Measurements from ENCODE around the gene TMEM218.

The TMEM218 gene

GRCh38 chr11:125083312-125084056 lies 27.9 kb downstream of the TMEM218 start:
- H3K27ac ChIP-seq (ENCODE audit: low read length), result no peak overlapping the region
- no peaks in the 10 kb centered on the region for H3K36me3 ChIP-seq (ENCODE audit: control insufficient read depth, insufficient read depth, low read length)
- no peaks in the 10 kb centered on the region for H3K4me1 ChIP-seq (ENCODE audit: control insufficient read depth, insufficient read depth, low read length)

DNA sequence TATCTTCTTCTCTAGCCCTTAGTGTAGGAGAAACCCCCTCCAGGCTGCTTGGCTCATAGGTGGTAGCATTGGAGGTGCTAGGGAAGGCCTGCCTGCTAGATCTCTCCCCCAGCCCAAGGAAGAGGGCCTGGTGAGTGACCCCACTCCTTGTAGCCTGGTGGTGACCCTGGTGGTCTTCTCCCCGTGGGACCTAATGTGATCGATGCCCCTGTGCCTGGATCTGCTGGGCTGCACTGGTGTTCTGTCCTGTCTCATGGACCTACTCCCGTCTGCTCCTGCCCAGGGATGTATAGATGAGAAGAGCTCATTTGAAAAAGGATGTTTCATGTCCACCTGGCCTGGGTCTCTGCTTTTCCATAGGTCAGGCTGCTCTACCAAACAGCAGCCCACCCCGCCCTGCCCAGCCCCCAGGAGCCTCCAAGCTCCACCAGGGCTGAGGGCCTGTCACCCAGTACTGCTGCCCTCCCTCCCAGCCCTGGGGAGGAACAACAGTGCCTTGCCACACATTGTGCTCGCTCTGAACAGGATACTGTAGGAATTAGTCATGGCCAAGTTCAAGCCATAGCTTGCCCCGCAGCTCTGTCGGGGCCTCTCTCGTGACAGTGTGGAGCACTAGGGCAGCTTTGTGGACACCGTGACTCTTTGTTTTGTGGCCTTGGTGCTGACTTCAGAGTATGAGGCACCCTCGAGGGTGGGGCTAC lies 28.7 kb downstream of the TMEM218 start:
- DNase-seq (ENCODE audit: low read depth, low spot score), result no peak
- Histone ChIP-seq H3K4me1 (ENCODE audit: control insufficient read depth, insufficient read depth, low read length) (no peaks in the 10 kb centered on the region), H3K4me3 (ENCODE audit: low read length) (no peak overlapping the region), H3K36me3 (ENCODE audit: control insufficient read depth, insufficient read depth, low read length) (no peaks in the 10 kb centered on the region), H3K27ac (ENCODE audit: low read length) (no peak overlapping the region), H3K9me3 (ENCODE audit: control insufficient read depth, insufficient read depth, low read length) (no peaks in the 10 kb centered on the region), H3K27me3 (ENCODE audit: control insufficient read depth, insufficient read depth, low read length) (no peaks in the 10 kb centered on the region)
- no CpG with 5 or more reads among the region's 10 CpGs for WGBS (ENCODE audit: insufficient coverage, insufficient read length)

More at GRCh38 chr11:125083312-125084056, 27.9 kb downstream of the TMEM218 start:
- Histone ChIP-seq H3K9me3 (ENCODE audit: control insufficient read depth, insufficient read depth, low read length) (no peaks in the 10 kb centered on the region), H3K4me3 (ENCODE audit: low read length) (no peak overlapping the region), H3K27me3 (ENCODE audit: control insufficient read depth, insufficient read depth, low read length) (no peaks in the 10 kb centered on the region)
- no peak for DNase-seq (ENCODE audit: low read depth, low spot score)
- WGBS (ENCODE audit: insufficient coverage, insufficient read length), result no CpG with 5 or more reads among the region's 11 CpGs

DNA sequence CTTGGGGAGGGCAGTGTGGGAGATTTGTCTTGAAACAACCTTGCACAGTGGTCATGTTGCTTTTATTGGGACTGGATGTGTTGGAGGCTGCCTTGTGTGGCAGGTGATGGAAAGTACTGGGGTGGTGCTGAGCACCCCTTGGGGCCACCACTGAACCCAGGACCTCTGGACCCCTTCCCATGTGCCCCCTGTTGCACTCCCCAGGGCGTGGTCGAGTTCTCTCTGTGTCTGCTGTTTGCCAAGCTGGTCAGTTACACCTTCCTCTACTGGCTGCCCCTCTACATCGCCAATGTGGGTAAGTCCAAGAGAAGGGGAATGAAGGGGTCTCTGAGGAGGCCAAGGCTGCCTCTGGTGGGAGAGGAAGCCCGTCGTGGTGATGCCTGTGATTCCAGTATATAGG lies 29.4 kb downstream of the TMEM218 start:
- no peak overlapping the region for H3K27ac ChIP-seq (ENCODE audit: low read length)
- no peaks in the 10 kb centered on the region for H3K27me3 ChIP-seq (ENCODE audit: control insufficient read depth, insufficient read depth, low read length)
- no peaks in the 10 kb centered on the region for H3K4me1 ChIP-seq (ENCODE audit: control insufficient read depth, insufficient read depth, low read length)
- DNase-seq (ENCODE audit: low read depth, low spot score), result no peak
- H3K9me3 ChIP-seq (ENCODE audit: control insufficient read depth, insufficient read depth, low read length), result no peaks in the 10 kb centered on the region
- WGBS (ENCODE audit: insufficient coverage, insufficient read length), result no CpG with 5 or more reads among the region's 5 CpGs
- H3K36me3 ChIP-seq (ENCODE audit: control insufficient read depth, insufficient read depth, low read length), result no peaks in the 10 kb centered on the region
- no peak overlapping the region for H3K4me3 ChIP-seq (ENCODE audit: low read length)

- Histone ChIP-seq H3K4me3 (ENCODE audit: low read length) (no peak overlapping the region), H3K36me3 (ENCODE audit: control insufficient read depth, insufficient read depth, low read length) (no peaks in the 10 kb centered on the region), H3K27ac (ENCODE audit: low read length) (no peak overlapping the region), H3K4me1 (ENCODE audit: control insufficient read depth, insufficient read depth, low read length) (no peaks in the 10 kb centered on the region), H3K9me3 (ENCODE audit: control insufficient read depth, insufficient read depth, low read length) (no peaks in the 10 kb centered on the region), H3K27me3 (ENCODE audit: control insufficient read depth, insufficient read depth, low read length) (no peaks in the 10 kb centered on the region)
- WGBS (ENCODE audit: insufficient coverage, insufficient read length), result no CpG with 5 or more reads among the region's 14 CpGs
- DNase-seq (ENCODE audit: low read depth, low spot score), result no peak
Measured at GRCh38 chr11:125081098-125081798, 30.2 kb downstream of the TMEM218 start.

GRCh38 chr11:125080531-125080911 lies 30.9 kb downstream of the TMEM218 start:
- no peaks in the 10 kb centered on the region for H3K4me1 ChIP-seq (ENCODE audit: control insufficient read depth, insufficient read depth, low read length)
- no peaks in the 10 kb centered on the region for H3K36me3 ChIP-seq (ENCODE audit: control insufficient read depth, insufficient read depth, low read length)
- H3K4me3 ChIP-seq (ENCODE audit: low read length), result no peak overlapping the region
- no CpG with 5 or more reads among the region's 12 CpGs for WGBS (ENCODE audit: insufficient coverage, insufficient read length)
- H3K27ac ChIP-seq (ENCODE audit: low read length), result no peak overlapping the region
- no peaks in the 10 kb centered on the region for H3K27me3 ChIP-seq (ENCODE audit: control insufficient read depth, insufficient read depth, low read length)
- H3K9me3 ChIP-seq (ENCODE audit: control insufficient read depth, insufficient read depth, low read length), result no peaks in the 10 kb centered on the region
- DNase-seq (ENCODE audit: low read depth, low spot score), result no peak

GRCh38 chr11:125079878-125080530 lies 31.4 kb downstream of the TMEM218 start:
- Histone ChIP-seq H3K36me3 (ENCODE audit: control insufficient read depth, insufficient read depth, low read length) (no peaks in the 10 kb centered on the region), H3K27ac (ENCODE audit: low read length) (no peak overlapping the region), H3K9me3 (ENCODE audit: control insufficient read depth, insufficient read depth, low read length) (no peaks in the 10 kb centered on the region), H3K4me1 (ENCODE audit: control insufficient read depth, insufficient read depth, low read length) (no peaks in the 10 kb centered on the region), H3K27me3 (ENCODE audit: control insufficient read depth, insufficient read depth, low read length) (no peaks in the 10 kb centered on the region), H3K4me3 (ENCODE audit: low read length) (no peak overlapping the region)
- no peak for DNase-seq (ENCODE audit: low read depth, low spot score)
- no CpG with 5 or more reads among the region's 12 CpGs for WGBS (ENCODE audit: insufficient coverage, insufficient read length)

- Histone ChIP-seq H3K9me3 (ENCODE audit: control insufficient read depth, insufficient read depth, low read length) (no peaks in the 10 kb centered on the region), H3K36me3 (ENCODE audit: control insufficient read depth, insufficient read depth, low read length) (no peaks in the 10 kb centered on the region), H3K27me3 (ENCODE audit: control insufficient read depth, insufficient read depth, low read length) (no peaks in the 10 kb centered on the region), H3K4me1 (ENCODE audit: control insufficient read depth, insufficient read depth, low read length) (no peaks in the 10 kb centered on the region), H3K27ac (ENCODE audit: low read length) (no peak overlapping the region), H3K4me3 (ENCODE audit: low read length) (no peak overlapping the region)
- DNase-seq (ENCODE audit: low read depth, low spot score), result no peak
- no CpG with 5 or more reads among the region's 18 CpGs for WGBS (ENCODE audit: insufficient coverage, insufficient read length)
Measured at GRCh38 chr11:125079151-125079877, 32.1 kb downstream of the TMEM218 start.

GRCh38 chr11:125078516-125079140 lies 32.8 kb downstream of the TMEM218 start:
- H3K27ac ChIP-seq (ENCODE audit: low read length), result no peak overlapping the region
- WGBS (ENCODE audit: insufficient coverage, insufficient read length), result no CpG with 5 or more reads among the region's 14 CpGs
- H3K4me3 ChIP-seq (ENCODE audit: low read length), result no peak overlapping the region
- H3K4me1 ChIP-seq (ENCODE audit: control insufficient read depth, insufficient read depth, low read length), result no peaks in the 10 kb centered on the region
- no peaks in the 10 kb centered on the region for H3K27me3 ChIP-seq (ENCODE audit: control insufficient read depth, insufficient read depth, low read length)
- H3K36me3 ChIP-seq (ENCODE audit: control insufficient read depth, insufficient read depth, low read length), result no peaks in the 10 kb centered on the region
- no peak for DNase-seq (ENCODE audit: low read depth, low spot score)
- H3K9me3 ChIP-seq (ENCODE audit: control insufficient read depth, insufficient read depth, low read length), result no peaks in the 10 kb centered on the region

- H3K4me3 ChIP-seq (ENCODE audit: low read length), result no peak overlapping the region
- no peaks in the 10 kb centered on the region for H3K4me1 ChIP-seq (ENCODE audit: control insufficient read depth, insufficient read depth, low read length)
- H3K9me3 ChIP-seq (ENCODE audit: control insufficient read depth, insufficient read depth, low read length), result no peaks in the 10 kb centered on the region
- H3K27ac ChIP-seq (ENCODE audit: low read length), result no peak overlapping the region
- H3K36me3 ChIP-seq (ENCODE audit: control insufficient read depth, insufficient read depth, low read length), result no peaks in the 10 kb centered on the region
- H3K27me3 ChIP-seq (ENCODE audit: control insufficient read depth, insufficient read depth, low read length), result no peaks in the 10 kb centered on the region
- DNase-seq (ENCODE audit: low read depth, low spot score), result no peak
- no CpG with 5 or more reads among the region's 11 CpGs for WGBS (ENCODE audit: insufficient coverage, insufficient read length)
Measured at GRCh38 chr11:125078016-125078415, 33.4 kb downstream of the TMEM218 start.
